Central memory CD8-positive, alpha-beta T cell (primary cell): Measurements from ENCODE around the gene CD7.

Experiments
- ATAC-seq: fragments of 150-1000 bp; cut with Tn5 transposase; replicated peaks from 2 replicates; pipeline ENCODE4 v1.10.0; 2022; ENCODE audit warnings: mild to moderate bottlenecking, moderate FRiP score, moderate number of reproducible peaks; ENCODE audit not compliant: poor library complexity, severe bottlenecking; ENCODE audit errors: extremely low read depth
- DNase-seq, 2 donors: peaks; one replicate each; pipeline ENCODE4 v3.0.0; 2021; ENCODE audit warnings: low spot score in 2 of 2
- H3K27ac Mint-ChIP-seq: one replicate; pipeline ENCODE4 v1.8.0; 2022; ENCODE audit warnings: low read depth, mild to moderate bottlenecking, moderate library complexity, mixed read lengths
- H3K27me3 Mint-ChIP-seq: one replicate; pipeline ENCODE4 v1.8.0; 2022; ENCODE audit warnings: mixed read lengths
- H3K36me3 Mint-ChIP-seq: one replicate; pipeline ENCODE4 v1.8.0; 2022; ENCODE audit warnings: mild to moderate bottlenecking, moderate library complexity, mixed read lengths; ENCODE audit not compliant: insufficient read depth
- H3K4me1 Mint-ChIP-seq: one replicate; pipeline ENCODE4 v1.8.0; 2022; ENCODE audit warnings: mixed read lengths
- H3K4me3 Mint-ChIP-seq: one replicate; pipeline ENCODE4 v1.8.0; 2022; ENCODE audit warnings: mild to moderate bottlenecking, moderate library complexity, mixed read lengths
- H3K9me3 Mint-ChIP-seq: one replicate; pipeline ENCODE4 v1.8.0; 2022; ENCODE audit warnings: mixed read lengths

Gene CD7

DNA sequence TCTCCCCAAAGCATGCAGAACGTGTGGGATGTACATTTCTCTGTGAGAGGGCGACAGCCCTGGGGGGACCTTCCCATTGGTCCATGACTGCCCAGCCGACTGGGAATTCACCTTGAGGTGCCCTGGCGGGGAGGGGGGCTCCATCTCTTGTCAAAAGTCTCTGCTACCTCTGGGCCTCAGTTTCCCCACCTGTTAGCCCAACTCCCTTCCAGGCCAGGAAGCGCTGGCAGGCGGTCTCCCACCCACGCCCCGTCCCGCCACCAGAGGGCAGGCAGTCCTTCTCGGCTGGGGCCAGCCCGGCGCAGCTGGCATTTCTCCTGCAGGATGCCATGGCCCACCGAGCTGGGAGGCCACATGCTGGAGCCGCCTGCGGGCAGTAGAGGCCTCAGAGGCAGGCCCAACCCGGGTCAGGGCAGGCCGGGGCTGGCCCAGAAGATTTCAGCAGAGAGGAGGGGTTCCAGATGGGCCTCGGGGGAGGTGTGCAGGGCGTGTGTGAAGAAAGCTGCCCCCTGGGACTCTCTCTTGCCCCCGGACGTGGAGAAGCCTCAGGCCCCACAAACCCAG is 16.6 kb downstream of the CD7 start:
- no peaks in the 10 kb centered on the region for H3K27me3 Mint-ChIP-seq
- H3K36me3 Mint-ChIP-seq = peaks cover 24% of the 10 kb centered on the region
- peak overlapping the region; percentile 99 for H3K27ac Mint-ChIP-seq
- DNase-seq = no peak
- peaks cover 73% of the 10 kb centered on the region for H3K4me1 Mint-ChIP-seq
- no peak for ATAC-seq
- no peaks in the 10 kb centered on the region for H3K9me3 Mint-ChIP-seq
- peak overlapping the region; percentile 80 for H3K4me3 Mint-ChIP-seq

DNA sequence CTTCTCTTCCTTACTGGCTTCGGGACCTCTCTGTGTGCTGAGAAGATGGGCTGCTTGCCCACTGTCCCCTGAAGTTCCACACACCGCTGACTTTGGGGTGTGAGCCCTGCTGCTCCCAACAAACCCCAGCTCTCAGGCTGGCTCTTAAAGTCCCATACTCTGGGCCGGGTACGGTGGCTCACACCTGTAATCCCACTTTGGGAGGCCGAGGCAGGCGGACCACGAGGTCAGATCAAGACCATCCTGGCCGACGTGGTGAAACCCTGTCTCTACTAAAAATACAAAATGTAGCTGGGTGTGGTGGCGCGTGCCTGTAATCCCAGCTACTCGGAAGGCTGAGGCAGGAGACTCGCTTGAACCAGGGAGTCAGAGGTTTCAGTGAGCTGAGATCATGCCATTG is 17.2 kb downstream of the CD7 start:
- H3K27me3 Mint-ChIP-seq = no peaks in the 10 kb centered on the region
- no peak for ATAC-seq
- H3K36me3 Mint-ChIP-seq = peaks cover 24% of the 10 kb centered on the region
- no peaks in the 10 kb centered on the region for H3K9me3 Mint-ChIP-seq
- peak overlapping the region; percentile 99 for H3K27ac Mint-ChIP-seq
- no peak for DNase-seq
- peaks cover 68% of the 10 kb centered on the region for H3K4me1 Mint-ChIP-seq
- H3K4me3 Mint-ChIP-seq = peak overlapping the region; percentile 80

DNA sequence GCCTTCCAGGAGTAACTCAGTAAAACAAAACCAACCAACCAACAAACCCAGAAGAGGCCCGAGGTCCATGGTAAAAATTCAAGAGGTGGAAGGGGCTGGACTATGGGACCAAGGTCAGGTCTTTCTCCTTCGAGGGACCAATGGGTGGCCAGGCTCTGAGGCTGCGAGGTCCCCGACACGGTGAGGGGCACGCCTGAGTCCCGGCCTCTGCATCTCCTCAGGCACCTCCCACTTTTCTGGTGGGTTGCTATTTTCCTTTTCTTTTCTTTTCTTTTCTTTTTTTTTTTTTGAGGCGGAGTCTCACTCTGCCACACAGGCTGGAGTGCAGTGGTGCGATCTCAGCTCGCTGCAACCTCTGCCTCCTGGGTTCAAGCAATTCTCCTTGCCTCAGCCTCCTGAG is 18.0 kb downstream of the CD7 start:
- Mint-ChIP-seq H3K4me3 (peak overlapping the region; percentile 90), H3K36me3 (peaks cover 27% of the 10 kb centered on the region), H3K27ac (peak overlapping the region; percentile 99), H3K4me1 (peaks cover 73% of the 10 kb centered on the region), H3K9me3 (no peaks in the 10 kb centered on the region), H3K27me3 (no peaks in the 10 kb centered on the region)
- ATAC-seq (no peak), DNase-seq (no peak)

DNA sequence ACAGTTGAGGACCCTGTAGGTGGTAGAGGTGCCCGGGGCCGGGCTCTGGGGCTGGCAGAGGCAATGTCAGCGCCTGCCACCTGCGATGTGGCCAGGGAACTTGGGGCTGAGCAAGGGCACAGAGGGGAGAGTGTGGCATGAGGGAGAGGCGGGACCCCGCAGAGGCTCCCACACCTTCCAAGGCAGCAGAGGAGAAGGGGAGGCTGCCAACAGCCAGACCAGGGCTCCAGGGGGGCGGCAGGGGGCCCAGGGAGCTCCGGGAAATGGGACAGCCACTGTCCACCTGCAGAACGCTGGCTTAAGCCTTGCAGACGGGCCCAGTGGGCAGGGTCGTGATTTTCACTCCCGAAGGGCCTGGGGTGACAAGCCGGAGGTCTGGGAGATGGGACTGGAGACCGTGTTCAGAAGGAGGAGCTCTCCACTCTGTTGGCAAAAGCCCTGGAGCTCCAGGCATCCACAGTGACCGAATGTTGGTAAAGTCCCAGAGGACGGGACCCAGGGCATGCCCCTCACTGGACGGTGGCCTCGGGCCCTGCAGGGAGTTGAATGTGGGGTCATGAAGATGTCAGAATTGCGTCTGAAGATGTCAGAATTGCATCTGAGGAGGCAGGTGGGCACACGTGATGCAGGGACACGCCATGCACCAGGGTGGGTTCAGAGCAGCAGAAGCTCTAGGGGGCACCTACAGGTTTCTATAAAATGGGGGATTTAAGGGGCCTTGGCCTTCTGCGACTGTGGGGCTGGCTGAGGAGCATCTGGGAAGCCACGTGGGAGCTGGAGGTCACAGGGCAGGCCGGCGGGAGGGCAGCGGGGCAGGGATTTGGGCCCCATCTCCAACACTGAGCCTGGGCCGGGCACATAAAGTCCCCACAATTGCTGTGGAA is 18.6 kb downstream of the CD7 start:
- no peak for DNase-seq
- Mint-ChIP-seq H3K4me1 (peaks cover 74% of the 10 kb centered on the region), H3K4me3 (peak overlapping the region; percentile 90), H3K27me3 (no peaks in the 10 kb centered on the region), H3K9me3 (no peaks in the 10 kb centered on the region), H3K36me3 (peaks cover 31% of the 10 kb centered on the region), H3K27ac (peak overlapping the region; percentile 99)
- ATAC-seq = no peak

DNA sequence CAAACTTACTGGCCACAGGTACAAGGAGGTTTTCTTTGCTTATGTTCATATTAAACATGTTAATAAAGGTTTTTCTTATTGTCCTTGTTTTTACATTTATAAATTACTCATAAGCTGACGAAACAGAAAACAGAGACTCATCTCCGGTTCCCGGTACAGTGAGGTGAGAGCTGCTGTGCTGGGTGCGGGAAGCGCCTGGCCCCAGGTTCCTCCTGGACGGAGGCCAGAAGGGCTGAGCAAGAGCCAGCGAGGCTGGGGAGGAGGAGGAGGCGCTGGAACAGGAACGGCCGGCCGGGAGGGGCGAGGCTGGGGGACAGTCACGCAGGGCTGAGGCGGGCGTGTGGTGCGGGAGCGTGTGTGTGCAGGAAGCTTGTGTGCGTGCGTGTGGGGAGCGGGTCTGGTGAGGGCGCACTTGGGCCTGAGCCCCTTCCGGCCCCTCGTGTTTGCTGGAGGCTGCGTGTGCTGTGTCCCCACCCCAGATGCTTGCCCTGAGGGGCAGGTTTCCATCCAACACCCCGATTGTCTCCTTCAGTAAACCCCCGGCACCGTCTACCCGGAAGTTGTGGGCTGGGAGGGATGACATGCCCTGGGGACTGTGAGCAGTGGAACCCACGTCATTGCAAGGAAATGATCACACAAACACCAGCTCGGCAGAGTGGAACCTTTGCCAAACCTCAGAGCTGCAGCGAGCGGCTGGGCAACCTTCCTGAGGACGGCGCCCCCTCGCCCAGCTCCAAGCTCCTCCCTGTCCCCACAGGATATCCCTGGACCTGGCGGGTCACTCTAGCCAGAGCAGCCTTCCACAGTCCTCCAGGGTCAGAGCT is 19.5 kb downstream of the CD7 start:
- Mint-ChIP-seq H3K27me3 (no peaks in the 10 kb centered on the region), H3K4me3 (peak overlapping the region; percentile 90), H3K27ac (peak overlapping the region; percentile 99), H3K9me3 (no peaks in the 10 kb centered on the region), H3K36me3 (peaks cover 32% of the 10 kb centered on the region), H3K4me1 (peaks cover 66% of the 10 kb centered on the region)
- ATAC-seq = peak; percentile 82
- peak; percentile 81 to 96 for DNase-seq

DNA sequence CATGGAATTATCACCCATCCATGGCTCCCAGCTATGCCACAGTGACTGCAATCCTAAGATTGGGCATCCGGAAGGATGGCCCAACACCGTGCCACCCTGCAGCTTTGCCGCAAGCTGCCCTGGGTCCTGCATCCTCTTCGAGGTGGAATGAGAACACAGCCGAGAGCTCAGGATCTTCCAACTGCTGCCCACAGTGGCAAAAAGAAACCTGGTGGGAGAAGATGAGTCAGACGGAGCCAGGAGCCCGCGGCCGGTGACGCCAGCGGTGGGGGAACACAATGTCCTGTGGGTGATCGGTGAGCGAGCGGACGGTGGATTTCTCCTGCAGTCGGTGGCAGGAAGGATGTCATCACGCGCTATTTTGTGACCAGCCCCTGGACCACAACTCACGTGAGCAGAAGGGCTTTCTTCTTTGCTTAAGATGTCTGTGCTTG is 20.1 kb downstream of the CD7 start:
- H3K27me3 Mint-ChIP-seq = no peaks in the 10 kb centered on the region
- peaks cover 67% of the 10 kb centered on the region for H3K4me1 Mint-ChIP-seq
- H3K4me3 Mint-ChIP-seq = peak overlapping the region; percentile 90
- no peaks in the 10 kb centered on the region for H3K9me3 Mint-ChIP-seq
- peak; percentile 72 to 86 for DNase-seq
- peak; percentile 42 for ATAC-seq
- H3K27ac Mint-ChIP-seq = peak overlapping the region; percentile 99
- peaks cover 36% of the 10 kb centered on the region for H3K36me3 Mint-ChIP-seq

DNA sequence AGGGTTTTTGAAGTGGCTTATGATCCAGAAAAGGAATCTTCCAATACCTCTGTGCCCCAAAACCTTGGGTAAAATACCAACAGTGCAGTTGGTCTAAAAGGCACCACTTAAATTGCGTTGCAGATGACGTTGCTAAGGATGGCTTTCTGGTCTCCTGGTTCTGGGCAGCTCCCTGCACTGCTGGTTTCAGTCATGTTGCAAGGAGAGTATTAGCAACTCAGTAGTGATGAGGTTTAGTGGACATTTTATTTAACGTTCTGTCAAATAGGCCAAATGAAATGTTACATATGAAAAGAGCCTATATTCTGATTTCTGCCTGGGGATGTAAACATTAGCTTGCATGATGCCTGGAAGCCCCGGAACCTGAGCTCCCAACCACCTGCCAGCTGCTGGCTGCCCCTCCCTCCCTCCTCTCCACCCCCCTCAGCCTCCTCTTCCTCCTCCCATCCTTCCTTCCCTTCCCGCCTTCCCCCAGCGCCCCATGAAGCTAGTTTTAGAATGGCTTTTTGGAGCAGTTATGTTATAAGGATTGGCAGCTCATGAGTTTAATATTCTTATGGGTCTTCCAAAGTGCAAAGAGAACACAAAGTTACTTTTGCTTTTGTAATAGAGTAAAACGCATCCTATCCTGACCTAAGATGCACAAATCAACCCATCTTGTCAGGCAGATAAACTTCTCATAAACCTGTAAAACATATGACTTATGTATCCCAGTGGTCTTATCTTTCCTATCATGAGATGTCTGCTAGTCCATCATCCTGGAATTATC is 20.7 kb downstream of the CD7 start:
- H3K9me3 Mint-ChIP-seq = no peaks in the 10 kb centered on the region
- H3K4me1 Mint-ChIP-seq = peaks cover 63% of the 10 kb centered on the region
- H3K27me3 Mint-ChIP-seq = no peaks in the 10 kb centered on the region
- DNase-seq = no peak
- peak overlapping the region; percentile 90 for H3K4me3 Mint-ChIP-seq
- ATAC-seq = no peak
- peak overlapping the region; percentile 99 for H3K27ac Mint-ChIP-seq
- H3K36me3 Mint-ChIP-seq = peaks cover 34% of the 10 kb centered on the region

DNA sequence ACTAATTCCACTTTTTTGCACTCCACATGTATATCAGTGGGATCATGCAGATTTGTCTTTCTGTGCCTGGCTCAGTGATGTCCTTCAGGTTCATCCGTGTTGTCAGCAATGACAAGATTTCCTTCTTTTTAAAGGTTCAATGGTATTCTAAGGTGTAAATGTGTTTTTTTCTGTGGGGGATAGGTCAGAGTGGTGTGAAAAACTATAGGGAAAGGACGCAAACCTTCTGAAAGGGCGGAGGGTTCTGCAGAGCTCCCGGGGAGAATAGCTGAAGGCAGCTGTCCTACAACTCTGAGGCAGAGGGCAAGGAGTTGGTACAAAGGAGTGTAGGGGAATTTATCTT is 22.0 kb downstream of the CD7 start:
- H3K27me3 Mint-ChIP-seq = no peaks in the 10 kb centered on the region
- DNase-seq (no peak), ATAC-seq (no peak)
- no peak overlapping the region for H3K27ac Mint-ChIP-seq
- H3K4me3 Mint-ChIP-seq = peak overlapping the region; percentile 26
- H3K4me1 Mint-ChIP-seq = peaks cover 50% of the 10 kb centered on the region
- H3K9me3 Mint-ChIP-seq = no peaks in the 10 kb centered on the region
- H3K36me3 Mint-ChIP-seq = peaks cover 34% of the 10 kb centered on the region

DNA sequence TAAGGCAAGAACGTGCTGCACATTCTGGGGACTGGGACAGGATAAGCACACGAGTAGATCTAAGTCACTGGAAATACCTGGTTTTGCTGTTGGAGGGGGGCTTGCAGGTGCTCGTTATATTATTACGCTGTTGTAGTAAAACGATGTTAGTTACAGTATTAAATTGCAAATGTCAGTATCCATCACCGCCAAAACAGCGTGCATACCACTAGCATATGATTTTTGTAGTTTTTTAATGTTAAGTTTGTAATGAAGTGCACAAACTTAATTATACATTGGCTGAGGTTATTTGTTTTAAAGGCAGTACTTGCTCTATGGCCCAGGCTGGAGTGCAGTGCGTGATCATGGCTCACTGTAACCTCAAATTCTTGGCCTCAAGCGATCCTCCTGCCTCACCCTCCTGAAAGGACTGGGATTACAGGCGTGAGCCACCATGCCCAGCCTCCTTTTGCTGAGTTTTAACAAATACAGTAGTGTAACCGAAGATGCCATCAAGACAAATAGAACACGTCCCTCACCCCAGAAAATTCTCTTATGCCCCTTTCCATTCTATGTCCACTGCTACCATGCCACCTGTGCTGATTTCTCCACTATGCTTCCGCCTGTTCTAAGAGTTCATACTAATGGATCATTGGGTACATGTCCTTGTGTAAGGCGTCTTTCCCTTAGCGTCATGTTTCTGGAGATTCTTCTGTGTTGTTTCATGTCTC is 23.2 kb downstream of the CD7 start:
- ATAC-seq = no peak
- Mint-ChIP-seq H3K4me1 (peaks cover 38% of the 10 kb centered on the region), H3K4me3 (peak overlapping the region; percentile 44), H3K9me3 (no peaks in the 10 kb centered on the region), H3K36me3 (peaks cover 32% of the 10 kb centered on the region), H3K27ac (peak overlapping the region; percentile 27), H3K27me3 (no peaks in the 10 kb centered on the region)
- DNase-seq = no peak

DNA sequence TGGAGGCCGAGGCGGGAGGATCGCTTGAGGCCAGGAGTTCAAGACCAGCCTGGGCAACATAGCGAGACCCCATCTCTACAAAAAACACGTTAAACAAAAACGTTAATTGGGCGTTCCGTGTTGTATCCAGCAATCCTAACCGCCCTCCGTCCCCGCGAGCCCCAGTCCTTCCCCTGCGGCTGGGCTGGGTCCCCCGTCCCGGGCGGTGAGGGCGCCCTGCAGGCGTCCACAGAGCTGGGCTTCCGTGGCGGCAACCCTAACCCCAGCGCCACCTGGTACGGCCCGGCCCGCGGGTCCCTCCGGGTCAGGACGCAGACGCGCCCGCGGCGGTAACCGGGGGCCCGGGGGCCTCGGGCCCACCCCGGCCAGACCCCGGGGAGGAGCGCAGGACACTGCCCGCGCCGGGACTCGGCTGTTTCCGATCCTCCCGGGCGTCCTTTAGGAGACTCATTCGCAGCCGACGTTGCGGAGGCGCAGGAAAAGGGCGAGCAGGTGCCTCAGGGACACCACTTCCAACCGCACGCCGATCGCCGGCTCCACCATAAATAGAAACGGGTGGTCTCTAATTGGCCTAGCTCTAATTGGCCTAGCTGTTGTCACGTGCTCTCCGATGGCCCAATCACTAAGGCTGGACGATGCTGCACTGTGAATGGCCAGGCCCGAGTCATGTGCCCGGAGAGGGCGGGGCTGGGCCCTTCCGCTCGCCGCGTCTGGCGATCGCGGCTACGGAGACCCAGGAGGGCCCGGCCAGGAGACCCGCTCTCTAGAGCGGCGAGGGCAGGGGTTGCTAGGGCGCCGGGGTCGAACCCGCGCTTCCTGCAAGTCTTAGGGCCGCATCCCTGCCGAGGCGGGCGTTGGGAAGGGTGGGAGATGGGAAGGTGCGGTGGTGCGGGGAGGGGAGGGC is 24.9 kb downstream of the CD7 start:
- no peaks in the 10 kb centered on the region for H3K9me3 Mint-ChIP-seq
- H3K27me3 Mint-ChIP-seq = no peaks in the 10 kb centered on the region
- H3K4me1 Mint-ChIP-seq = peaks cover 21% of the 10 kb centered on the region
- H3K4me3 Mint-ChIP-seq = peak overlapping the region; percentile 82
- H3K27ac Mint-ChIP-seq = peak overlapping the region; percentile 78
- ATAC-seq (peak; percentile 89), DNase-seq (peak; percentile 76 to 88)
- peaks cover 21% of the 10 kb centered on the region for H3K36me3 Mint-ChIP-seq
